HCT116 (cell line): ENCODE data around the gene RPS14. TPM values are rescaled to one million over a fixed set of nuclear protein-coding genes. Genes with fewer than 3 reads are reported as not detected.

Source experiments
- ATAC-seq: fragments of 200-7000 bp; cut with Tn5 transposase; 2 replicates; pipeline ENCODE4 v1.9.1; 2020; ENCODE audit warnings: mild to moderate bottlenecking, moderate library complexity
- BruUV-seq: library from RNA; stranded (reverse); fragments of 400-500 nt; replicated peaks from 2 replicates; lab custom pipeline; 2021; lab: Mats Ljungman, UMichigan
- CTCF ChIA-PET: fragments of 300-600 bp; sonication (Branson Sonifier 250); formaldehyde crosslinking; loops from one replicate; lab custom pipeline; 2021; ENCODE audit warnings: antibody characterized with exemption; lab: Charles Lee
- POLR2A ChIA-PET: fragments of 300-600, 350-600 bp; sonication (Branson Sonifier 250); formaldehyde crosslinking; loops from one replicate; lab custom pipeline; 2021; ENCODE audit warnings: antibody characterized with exemption; lab: Charles Lee
- RAD21 ChIA-PET, 2 experiments: fragments of 300-600 bp; sonication (Branson Sonifier 250); formaldehyde crosslinking; loops; one replicate each; lab custom pipeline; 2023; ENCODE audit warnings: low total read pairs in 2 of 2; ENCODE audit not compliant: uncharacterized antibody in 2 of 2, unreplicated experiment in 2 of 2, low non-redundant PET in 1 of 2; lab: Charles Lee
- DNase-seq: peaks from one replicate; pipeline ENCODE4 v3.0.0-alpha.2; 2010; ENCODE audit warnings: low read depth, low spot score
- H2AFZ ChIP-seq: fragments of 200-600 bp; shearing (Covaris generic), sonication (generic); 2 replicates; pipeline ENCODE4 v1.6.1; 2017; ENCODE audit warnings: low read depth, mixed run types, mixed read lengths, antibody characterized with exemption, low read length; ENCODE audit not compliant: poor library complexity, severe bottlenecking
- H3K27ac ChIP-seq: 2 replicates; pipeline ENCODE4 v1.5.1; 2012; ENCODE audit warnings: low read depth, low read length
- H3K27me3 ChIP-seq: fragments of 200-600 bp; sonication (generic); 2 replicates; pipeline ENCODE4 v1.6.1; 2016; ENCODE audit warnings: mixed run types, low read length, mixed read lengths; ENCODE audit not compliant: insufficient read depth
- H3K36me3 ChIP-seq, 2 experiments: fragments of 200-500 bp in 1 of 2; fragments of 200-600 bp in 1 of 2; sonication (Bioruptor generic) in 1 of 2; sonication (generic) in 1 of 2; 2 replicates each; pipeline versions ENCODE4 v1.5.1 to v1.6.1; 2014 to 2016; ENCODE audit warnings: low read length in 2 of 2, inconsistent platforms in 1 of 2, mixed read lengths in 1 of 2, mixed run types in 1 of 2; ENCODE audit not compliant: insufficient read depth in 2 of 2, control insufficient read depth in 1 of 2
- H3K4me1 ChIP-seq, 2 experiments: fragments of 200-600 bp in 1 of 2; sonication (generic) in 1 of 2; 2 replicates each; pipeline versions ENCODE4 v1.5.1 to v1.6.1; 2012 to 2017; ENCODE audit warnings: low read length in 2 of 2, inconsistent platforms in 1 of 2, mild to moderate bottlenecking in 1 of 2, mixed read lengths in 1 of 2, mixed run types in 1 of 2, moderate library complexity in 1 of 2; ENCODE audit not compliant: insufficient read depth in 2 of 2, control insufficient read depth in 1 of 2
- H3K4me2 ChIP-seq: fragments of 200-600 bp; sonication (generic); 2 replicates; pipeline ENCODE4 v1.6.1; 2017; ENCODE audit warnings: mixed run types, low read length, mixed read lengths
- H3K4me3 ChIP-seq, 2 experiments: fragments of 200-600 bp in 1 of 2; sonication (generic) in 1 of 2; replicated peaks in 1 of 2; 2 replicates each; pipeline ENCODE4 v1.5.1; 2011 to 2016; ENCODE audit warnings: low read length in 2 of 2, control low read depth in 1 of 2, low read depth in 1 of 2, mild to moderate bottlenecking in 1 of 2, mixed read lengths in 1 of 2, mixed run types in 1 of 2
- H3K79me2 ChIP-seq: fragments of 200-600 bp; sonication (generic); 2 replicates; pipeline ENCODE4 v1.6.1; 2017; ENCODE audit warnings: mild to moderate bottlenecking, mixed run types, low read length, moderate library complexity, mixed read lengths; ENCODE audit not compliant: insufficient read depth
- H3K9ac ChIP-seq: fragments of 200-600 bp; sonication (generic); 2 replicates; pipeline ENCODE4 v1.6.1; 2016; ENCODE audit warnings: low read length, mixed read lengths
- H3K9me2 ChIP-seq: fragments of 200-600 bp; sonication (generic), shearing (Covaris generic); 2 replicates; pipeline ENCODE4 v1.6.1; 2017; ENCODE audit warnings: mixed run types, mild to moderate bottlenecking, moderate library complexity; ENCODE audit not compliant: insufficient read depth
- H3K9me3 ChIP-seq, 2 experiments: fragments of 200-500 bp in 1 of 2; fragments of 200-600 bp in 1 of 2; sonication (Bioruptor generic) in 1 of 2; sonication (generic) in 1 of 2; 2 replicates each; pipeline ENCODE4 v1.6.1; 2014 to 2017; ENCODE audit warnings: low read length in 2 of 2, mixed read lengths in 2 of 2, inconsistent platforms in 1 of 2, low read depth in 1 of 2, mild to moderate bottlenecking in 1 of 2, mixed run types in 1 of 2, moderate library complexity in 1 of 2; ENCODE audit not compliant: control insufficient read depth in 1 of 2, insufficient read depth in 1 of 2
- H4K20me1 ChIP-seq: fragments of 200-600 bp; sonication (generic), shearing (Covaris generic); 2 replicates; pipeline ENCODE4 v1.6.1; 2017; ENCODE audit warnings: mixed run types, mild to moderate bottlenecking, moderate library complexity; ENCODE audit not compliant: insufficient read depth
- EGR1 ChIP-seq: IDR thresholded peaks from 2 replicates; pipeline ENCODE4 v1.6.1; 2012; ENCODE audit warnings: low read depth
- EZH2 ChIP-seq: fragments of 200-600 bp; sonication (generic); IDR thresholded peaks from 2 replicates; pipeline ENCODE4 v1.6.1; 2017; ENCODE audit warnings: antibody characterized with exemption, mixed run types
- EZH2phosphoT487 ChIP-seq: fragments of 200-600 bp; IDR thresholded peaks from 2 replicates; pipeline ENCODE4 v1.6.1; 2018; ENCODE audit warnings: antibody characterized with exemption, borderline replicate concordance
- FOSL1 ChIP-seq: IDR thresholded peaks from 2 replicates; pipeline ENCODE4 v1.6.1; 2012; ENCODE audit warnings: low read depth
- POLR2AphosphoS5 ChIP-seq: IDR thresholded peaks from 2 replicates; pipeline ENCODE4 v1.6.1; 2011; ENCODE audit warnings: mild to moderate bottlenecking, low read depth, low read length, moderate library complexity
- SRF ChIP-seq: IDR thresholded peaks from 2 replicates; pipeline ENCODE4 v1.6.1; 2012; ENCODE audit warnings: low read depth
- YY1 ChIP-seq: IDR thresholded peaks from 2 replicates; pipeline ENCODE4 v1.6.1; 2011; ENCODE audit warnings: low read length, low read depth, moderate library complexity, mild to moderate bottlenecking; ENCODE audit not compliant: insufficient replicate concordance; ENCODE audit errors: extremely low read depth
- ZFX ChIP-seq: fragments of 450-650 bp; IDR thresholded peaks from 2 replicates; pipeline ENCODE4 v1.6.1; 2017
- ZNF274 ChIP-seq: fragments of 200-500 bp; sonication (Bioruptor generic); IDR thresholded peaks from 2 replicates; pipeline ENCODE4 v1.6.1; 2014; ENCODE audit warnings: mild to moderate bottlenecking, low read depth, low read length, inconsistent platforms
- intact Hi-C: fragments of 100-400 bp; cut with micrococcal nuclease; formaldehyde crosslinking; loops from 2 replicates; pipeline ENCODE4 v1.10.0; 2022
- total RNA-seq: library from RNA; stranded (reverse); gene quantifications from one replicate; pipeline ENCODE4 v1.2.1, GENCODE V29; 2021; ENCODE audit not compliant: unreplicated experiment
- TF ChIP-seq, protein P1 (sequence below): IDR thresholded peaks from 2 replicates; pipeline ENCODE4 v1.6.1; 2012; ENCODE audit warnings: low read depth
- TF ChIP-seq, protein P2 (sequence below): IDR thresholded peaks from 2 replicates; pipeline ENCODE4 v1.6.1; 2012
- TF ChIP-seq, protein P3 (sequence below): IDR thresholded peaks from 2 replicates; pipeline ENCODE4 v1.6.1; 2011; ENCODE audit warnings: mild to moderate bottlenecking, low read length, moderate library complexity; ENCODE audit not compliant: insufficient replicate concordance; ENCODE audit errors: extremely low read depth
- TF ChIP-seq, protein P4 (sequence below): IDR thresholded peaks from 2 replicates; pipeline ENCODE4 v1.6.1; 2012

RPS14 gene
- total RNA-seq, 1 experiment from 2014 or later = 2,557 TPM

DNA sequence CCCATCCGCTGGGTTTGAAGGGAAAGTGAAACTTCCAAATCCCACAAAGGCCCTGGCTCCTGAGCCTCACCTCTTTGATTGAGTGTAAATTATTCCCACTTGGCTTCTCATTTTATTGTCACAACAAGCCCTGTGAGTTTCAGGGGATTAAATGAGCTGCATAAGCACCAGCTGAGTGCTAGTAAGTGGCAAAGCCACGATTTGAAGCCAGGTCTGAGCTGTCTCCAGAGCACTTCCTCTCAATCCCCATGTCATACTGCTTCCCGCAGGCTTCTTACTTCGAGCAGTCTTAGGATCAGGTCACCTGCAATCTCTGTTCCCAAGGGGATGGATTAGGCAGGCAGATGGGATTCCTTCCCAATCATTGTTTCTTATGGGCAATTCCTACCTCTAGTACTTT is 18.0 kb downstream of the RPS14 start (continued):
- TF ChIP-seq, protein P1, sequence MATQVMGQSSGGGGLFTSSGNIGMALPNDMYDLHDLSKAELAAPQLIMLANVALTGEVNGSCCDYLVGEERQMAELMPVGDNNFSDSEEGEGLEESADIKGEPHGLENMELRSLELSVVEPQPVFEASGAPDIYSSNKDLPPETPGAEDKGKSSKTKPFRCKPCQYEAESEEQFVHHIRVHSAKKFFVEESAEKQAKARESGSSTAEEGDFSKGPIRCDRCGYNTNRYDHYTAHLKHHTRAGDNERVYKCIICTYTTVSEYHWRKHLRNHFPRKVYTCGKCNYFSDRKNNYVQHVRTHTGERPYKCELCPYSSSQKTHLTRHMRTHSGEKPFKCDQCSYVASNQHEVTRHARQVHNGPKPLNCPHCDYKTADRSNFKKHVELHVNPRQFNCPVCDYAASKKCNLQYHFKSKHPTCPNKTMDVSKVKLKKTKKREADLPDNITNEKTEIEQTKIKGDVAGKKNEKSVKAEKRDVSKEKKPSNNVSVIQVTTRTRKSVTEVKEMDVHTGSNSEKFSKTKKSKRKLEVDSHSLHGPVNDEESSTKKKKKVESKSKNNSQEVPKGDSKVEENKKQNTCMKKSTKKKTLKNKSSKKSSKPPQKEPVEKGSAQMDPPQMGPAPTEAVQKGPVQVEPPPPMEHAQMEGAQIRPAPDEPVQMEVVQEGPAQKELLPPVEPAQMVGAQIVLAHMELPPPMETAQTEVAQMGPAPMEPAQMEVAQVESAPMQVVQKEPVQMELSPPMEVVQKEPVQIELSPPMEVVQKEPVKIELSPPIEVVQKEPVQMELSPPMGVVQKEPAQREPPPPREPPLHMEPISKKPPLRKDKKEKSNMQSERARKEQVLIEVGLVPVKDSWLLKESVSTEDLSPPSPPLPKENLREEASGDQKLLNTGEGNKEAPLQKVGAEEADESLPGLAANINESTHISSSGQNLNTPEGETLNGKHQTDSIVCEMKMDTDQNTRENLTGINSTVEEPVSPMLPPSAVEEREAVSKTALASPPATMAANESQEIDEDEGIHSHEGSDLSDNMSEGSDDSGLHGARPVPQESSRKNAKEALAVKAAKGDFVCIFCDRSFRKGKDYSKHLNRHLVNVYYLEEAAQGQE = no peak
- no peak for TF ChIP-seq SRF
- TF ChIP-seq EGR1 = no peak

DNA sequence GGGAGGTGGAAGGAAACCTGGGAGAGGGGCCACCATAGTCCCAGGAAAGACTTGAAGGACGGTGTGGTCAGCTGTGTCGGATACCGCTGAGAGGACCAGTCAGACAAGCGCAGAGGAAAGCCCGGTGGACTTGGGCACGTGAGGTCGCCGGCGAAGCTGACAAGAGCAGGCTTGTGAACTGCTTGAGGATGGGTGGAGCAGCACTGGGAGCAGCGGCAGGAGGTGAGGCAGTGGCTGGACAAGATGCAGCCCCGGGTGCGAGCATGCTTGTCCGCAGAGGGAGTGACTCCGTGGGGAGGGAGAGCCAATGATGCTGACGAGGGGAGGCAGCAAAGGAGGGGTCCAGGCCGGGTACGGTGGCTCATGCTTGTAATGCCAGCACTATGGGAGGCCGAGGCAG is 18.5 kb downstream of the RPS14 start:
- Histone ChIP-seq H3K36me3 (no peaks in the 10 kb centered on the region), H4K20me1 (no peaks in the 10 kb centered on the region), H3K27ac (no peak overlapping the region), H3K4me3 (no peak overlapping the region), H3K27me3 (no peaks in the 10 kb centered on the region), H3K4me1 (peaks cover 4% of the 10 kb centered on the region in 2 experiments; a peak in 3 of 4 replicates), H3K9ac (no peak overlapping the region), H3K9me2 (no peaks in the 10 kb centered on the region), H3K4me2 (no peak overlapping the region), H3K79me2 (no peaks in the 10 kb centered on the region), H3K9me3 (no peaks in the 10 kb centered on the region), H2AFZ (no peak overlapping the region)
- ATAC-seq (no peak), DNase-seq (no peak)
- intact Hi-C loops = loop anchor here (5.0 kb wide), 1 partner anchor 529 kb away; no protein-coding TSS in a partner anchor
- ChIA-PET POLR2A (no interaction called here), RAD21 (no interaction called here), CTCF (no interaction called here)
- BruUV-seq = no TSS peak
- TF ChIP-seq YY1 = no peak
- TF ChIP-seq ZFX = no peak
- TF ChIP-seq, protein P2, sequence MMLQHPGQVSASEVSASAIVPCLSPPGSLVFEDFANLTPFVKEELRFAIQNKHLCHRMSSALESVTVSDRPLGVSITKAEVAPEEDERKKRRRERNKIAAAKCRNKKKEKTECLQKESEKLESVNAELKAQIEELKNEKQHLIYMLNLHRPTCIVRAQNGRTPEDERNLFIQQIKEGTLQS = no peak
- TF ChIP-seq FOSL1 = no peak
- TF ChIP-seq EZH2phosphoT487 = no peak
- TF ChIP-seq, protein P1 = no peak
- TF ChIP-seq, protein P3, sequence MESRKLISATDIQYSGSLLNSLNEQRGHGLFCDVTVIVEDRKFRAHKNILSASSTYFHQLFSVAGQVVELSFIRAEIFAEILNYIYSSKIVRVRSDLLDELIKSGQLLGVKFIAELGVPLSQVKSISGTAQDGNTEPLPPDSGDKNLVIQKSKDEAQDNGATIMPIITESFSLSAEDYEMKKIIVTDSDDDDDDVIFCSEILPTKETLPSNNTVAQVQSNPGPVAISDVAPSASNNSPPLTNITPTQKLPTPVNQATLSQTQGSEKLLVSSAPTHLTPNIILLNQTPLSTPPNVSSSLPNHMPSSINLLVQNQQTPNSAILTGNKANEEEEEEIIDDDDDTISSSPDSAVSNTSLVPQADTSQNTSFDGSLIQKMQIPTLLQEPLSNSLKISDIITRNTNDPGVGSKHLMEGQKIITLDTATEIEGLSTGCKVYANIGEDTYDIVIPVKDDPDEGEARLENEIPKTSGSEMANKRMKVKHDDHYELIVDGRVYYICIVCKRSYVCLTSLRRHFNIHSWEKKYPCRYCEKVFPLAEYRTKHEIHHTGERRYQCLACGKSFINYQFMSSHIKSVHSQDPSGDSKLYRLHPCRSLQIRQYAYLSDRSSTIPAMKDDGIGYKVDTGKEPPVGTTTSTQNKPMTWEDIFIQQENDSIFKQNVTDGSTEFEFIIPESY = no peak
- TF ChIP-seq, protein P4, sequence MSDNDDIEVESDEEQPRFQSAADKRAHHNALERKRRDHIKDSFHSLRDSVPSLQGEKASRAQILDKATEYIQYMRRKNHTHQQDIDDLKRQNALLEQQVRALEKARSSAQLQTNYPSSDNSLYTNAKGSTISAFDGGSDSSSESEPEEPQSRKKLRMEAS = no peak
- TF ChIP-seq EZH2 = no peak
- no peak for TF ChIP-seq POLR2AphosphoS5
- no peak for TF ChIP-seq ZNF274
